NCI-H1105 treated with DMSO at 0.1 percent for 48 hours (cell line): ENCODE results near the gene MAP7D3.

ENCODE experiments used
- DNase-seq: peaks from one replicate; lab custom pipeline; 2025; lab: John Stamatoyannopoulos, UW

MAP7D3 gene

GRCh38 chrX:136206916-136207315, 44.3 kb downstream of the MAP7D3 start:
- DNase-seq, result no peak

- DNase-seq, result no peak
Observed at GRCh38 chrX:136205882-136206380, 45.3 kb downstream of the MAP7D3 start.

DNA sequence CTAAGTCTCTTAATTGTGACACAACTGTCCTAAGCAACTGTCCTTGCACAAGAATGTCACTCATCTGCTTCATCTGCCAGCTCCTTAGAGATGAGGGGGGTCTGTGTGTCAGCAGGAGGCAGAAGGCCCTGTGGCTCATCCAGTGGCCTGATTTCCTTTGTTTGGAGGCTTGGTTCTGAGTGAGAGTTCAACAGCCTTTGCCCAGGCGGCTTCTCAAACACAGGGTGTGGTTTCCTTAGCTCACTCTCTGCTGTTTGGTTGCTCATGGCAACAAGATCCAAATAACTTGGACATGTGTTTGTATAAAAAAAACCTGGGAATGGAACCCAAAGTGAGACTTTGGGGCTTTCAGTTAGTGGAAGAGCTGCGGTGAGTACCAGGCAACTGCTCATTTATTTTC, 46.6 kb downstream of the MAP7D3 start:
- no peak for DNase-seq

DNA sequence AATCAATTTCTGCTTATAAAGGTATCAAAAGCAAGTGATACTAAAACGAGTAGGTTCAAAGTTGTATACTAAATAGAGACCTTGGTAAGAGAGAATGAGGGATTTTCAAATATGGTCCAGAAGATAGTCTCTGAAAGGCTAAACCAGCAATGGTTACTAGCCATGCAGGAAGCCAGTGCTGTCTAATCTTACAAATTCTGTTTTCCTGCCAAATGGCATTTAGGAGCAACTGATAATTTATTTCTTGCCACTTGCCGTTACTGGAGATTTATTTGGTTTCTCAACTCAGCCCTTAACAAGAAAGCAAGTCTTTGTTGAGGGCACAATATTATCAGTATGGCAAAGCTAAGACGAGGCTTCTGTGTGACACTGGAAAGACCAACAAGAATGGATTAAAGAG, 47.2 kb downstream of the MAP7D3 start:
- no peak for DNase-seq

DNA sequence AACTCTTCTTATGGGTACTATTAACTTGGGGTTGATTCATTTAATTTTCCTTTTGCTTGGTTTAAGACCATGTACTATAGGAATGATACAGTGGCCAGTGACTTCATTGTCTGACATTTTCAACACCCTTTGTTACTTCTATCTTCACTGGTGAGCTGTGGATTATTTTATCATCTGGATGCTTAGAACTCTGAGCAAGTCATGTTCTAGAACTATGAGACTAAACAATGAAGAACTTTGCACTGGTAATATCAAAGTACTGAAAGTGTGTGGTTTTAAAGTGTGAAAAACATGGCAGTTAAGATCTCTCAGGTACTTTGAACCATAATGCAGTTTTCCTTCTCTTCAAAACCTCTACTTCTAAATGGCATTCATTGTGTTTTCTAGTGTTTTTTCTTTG, 47.8 kb downstream of the MAP7D3 start:
- DNase-seq, result no peak

DNA sequence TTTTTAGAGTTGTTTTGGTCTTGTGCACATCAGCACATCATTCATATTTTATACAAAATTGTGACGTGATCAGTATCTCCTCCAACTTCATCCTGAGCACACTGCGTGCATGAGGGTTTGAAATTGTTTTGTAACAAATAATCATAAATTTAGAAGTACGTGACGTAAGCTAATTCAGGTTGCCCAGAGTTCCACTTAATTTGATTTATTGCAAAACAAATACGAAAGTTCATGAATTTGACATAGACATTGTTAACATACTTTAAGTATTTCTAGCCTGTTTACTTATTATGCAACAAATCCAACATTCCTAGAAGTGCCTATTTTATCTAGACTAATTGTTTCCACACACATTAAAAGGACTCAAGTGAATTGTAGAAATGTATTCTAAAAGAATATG, 48.3 kb downstream of the MAP7D3 start:
- no peak for DNase-seq

- no peak for DNase-seq
Observed at GRCh38 chrX:136201601-136202000, 49.6 kb downstream of the MAP7D3 start.

DNA sequence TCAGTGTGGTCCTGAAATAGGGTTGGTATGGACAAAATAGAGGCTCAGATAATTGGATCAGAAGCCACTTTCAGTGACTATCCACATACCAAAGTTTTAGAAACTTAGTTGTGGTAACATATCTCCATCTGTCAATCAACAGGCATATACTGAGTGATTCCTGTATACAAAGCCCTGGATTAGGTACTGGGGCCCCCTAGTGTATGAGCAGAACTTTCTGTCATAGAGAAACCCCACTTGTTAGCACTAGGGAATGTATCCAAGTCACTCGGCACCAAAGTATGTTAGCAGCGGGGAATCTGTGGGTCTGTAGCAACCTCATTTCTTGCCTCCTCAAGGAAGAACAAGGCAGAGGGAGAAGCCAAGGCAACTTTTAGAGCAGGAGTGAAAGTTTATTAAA, 50.7 kb downstream of the MAP7D3 start:
- no peak for DNase-seq

- no peak for DNase-seq
Observed at GRCh38 chrX:136199365-136199764, 51.8 kb downstream of the MAP7D3 start.

DNA sequence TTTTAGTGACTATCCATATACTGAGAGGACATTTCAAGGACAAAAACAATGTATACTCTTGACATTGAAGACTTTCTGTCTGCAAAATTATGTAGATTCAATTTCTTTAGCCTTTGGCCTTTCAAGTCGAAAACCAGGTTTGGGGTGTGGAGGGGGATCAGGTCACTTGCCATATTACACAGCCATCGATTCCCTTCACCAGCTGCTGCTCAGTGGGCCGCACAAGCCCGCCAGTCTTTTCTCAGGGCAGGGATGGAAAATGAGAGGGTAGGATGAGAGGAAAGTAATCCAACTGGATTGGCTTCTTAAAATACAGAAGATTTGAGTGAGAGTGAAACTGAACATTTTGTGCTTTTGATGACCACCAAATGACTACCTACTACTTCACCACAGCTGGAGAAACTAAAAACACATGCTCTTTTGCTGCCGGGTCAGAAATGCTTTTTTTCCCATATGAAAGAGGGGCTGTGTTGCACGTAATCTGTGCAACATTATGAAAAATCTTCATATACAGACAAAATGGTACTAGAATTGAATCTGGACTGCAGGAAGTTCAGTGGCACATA, 52.4 kb downstream of the MAP7D3 start:
- DNase-seq, result no peak

DNA sequence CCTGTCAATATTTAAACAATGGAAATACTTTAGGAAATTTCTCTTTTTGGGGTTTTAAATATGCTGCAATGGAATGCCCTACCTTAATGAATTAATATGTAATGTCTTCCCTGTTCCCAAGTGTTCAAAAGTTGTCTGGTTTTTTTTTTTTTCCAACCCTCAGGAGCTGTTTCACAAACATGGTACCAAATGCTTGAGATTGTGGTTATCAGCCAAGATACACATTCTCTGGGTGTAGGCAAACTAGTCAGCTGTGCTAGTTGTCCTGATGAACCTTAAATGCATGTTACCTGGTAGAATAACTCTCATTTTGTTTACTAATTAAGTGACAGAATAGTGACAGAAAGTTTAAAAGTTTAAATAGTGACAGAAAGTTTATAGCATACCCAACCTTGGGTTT, 53.2 kb downstream of the MAP7D3 start:
- no peak for DNase-seq

DNA sequence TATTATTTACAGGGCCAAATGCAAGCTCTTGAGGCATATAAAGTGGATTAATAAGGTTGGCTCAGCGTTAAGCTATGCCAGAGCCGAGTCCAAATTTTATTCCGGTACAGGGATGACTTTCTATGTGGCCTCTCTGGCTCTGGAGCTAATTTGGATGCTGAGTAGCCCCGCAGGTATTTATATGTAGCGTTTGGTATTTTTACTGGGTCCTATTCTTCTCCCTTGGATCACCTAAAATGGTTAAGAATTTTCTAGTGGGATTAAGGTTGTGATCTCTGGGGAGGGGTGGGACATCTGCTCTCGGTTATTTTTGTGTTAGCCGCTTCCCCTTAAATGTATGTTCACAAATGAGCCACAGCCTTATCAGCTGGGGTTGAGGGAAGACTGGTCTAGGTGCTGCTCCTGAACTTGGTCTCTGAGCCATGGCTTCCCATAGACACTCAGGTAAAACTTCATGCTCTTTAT, 54.5 kb downstream of the MAP7D3 start:
- DNase-seq, result no peak

GRCh38 chrX:136195247-136195646, 56.0 kb downstream of the MAP7D3 start:
- DNase-seq, result no peak

DNA sequence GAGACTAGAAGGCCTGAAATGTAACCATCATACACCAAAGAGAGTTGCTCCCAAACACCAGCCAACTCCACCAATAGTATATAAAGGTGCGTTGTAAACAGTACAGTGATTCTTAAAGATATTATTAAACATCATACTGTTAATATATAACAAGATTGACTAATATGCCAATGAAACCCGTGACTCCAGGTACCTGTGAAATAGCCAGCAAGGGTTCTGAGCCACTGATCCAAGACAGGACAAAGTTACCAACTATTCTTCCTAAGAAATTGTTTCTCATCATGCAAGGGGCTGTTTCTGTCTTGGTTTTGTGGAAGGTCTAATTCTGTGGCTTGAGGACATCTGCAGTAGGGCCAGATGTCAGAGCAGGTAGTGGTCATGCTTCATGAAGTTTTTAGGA, 56.7 kb downstream of the MAP7D3 start:
- no peak for DNase-seq

- DNase-seq, result no peak
Observed at GRCh38 chrX:136193771-136194170, 57.4 kb downstream of the MAP7D3 start.

GRCh38 chrX:136192839-136193414, 58.3 kb downstream of the MAP7D3 start:
- DNase-seq, result no peak

DNA sequence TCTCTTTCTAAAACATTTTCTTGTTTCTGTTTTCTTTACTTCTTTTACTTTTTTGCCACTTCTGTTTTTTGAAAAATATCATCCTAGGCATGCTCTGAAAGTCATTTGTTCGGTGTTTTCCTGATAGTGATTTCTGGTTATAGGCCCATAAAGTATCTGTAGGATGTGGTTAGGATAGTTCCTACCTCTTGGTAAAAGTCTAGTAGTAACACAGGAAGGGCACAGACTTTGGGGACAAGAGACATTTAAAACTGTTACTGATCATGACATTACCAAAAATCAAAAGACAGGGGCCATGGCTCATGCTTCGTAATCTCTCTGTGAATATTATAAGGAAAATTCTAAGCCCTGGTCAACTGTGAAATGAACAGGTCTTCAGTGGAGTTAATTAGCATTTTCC, 59.1 kb downstream of the MAP7D3 start:
- DNase-seq, result no peak

GRCh38 chrX:136191171-136191570, 60.0 kb downstream of the MAP7D3 start:
- DNase-seq, result no peak

GRCh38 chrX:136190038-136190713, 61.0 kb downstream of the MAP7D3 start:
- DNase-seq, result no peak

GRCh38 chrX:136189222-136189621, 62.0 kb downstream of the MAP7D3 start:
- DNase-seq, result no peak

GRCh38 chrX:136186023-136186413, 65.2 kb downstream of the MAP7D3 start:
- no peak for DNase-seq

GRCh38 chrX:136185401-136186022, 65.7 kb downstream of the MAP7D3 start:
- DNase-seq, result no peak

GRCh38 chrX:136183917-136184316, 67.3 kb downstream of the MAP7D3 start:
- no peak for DNase-seq
